Testis (tissue), 3 donors: ENCODE data around the gene PINLYP. TPM values are rescaled to one million over a fixed set of nuclear protein-coding genes. Genes with fewer than 3 reads are reported as not detected.
"Not testable (repeated sequence)": the region's sequence is repeated elsewhere in the genome, so short reads cannot be mapped to it uniquely, and the experiment has no call there.

Experiments
- DNase-seq: peaks from one replicate; pipeline ENCODE4 v3.0.0-alpha.2; 2019
- H3K27ac ChIP-seq, 2 donors: fragments of 200-600 bp; sonication (generic); one replicate each; pipeline ENCODE4 v1.5.1; 2019
- H3K27me3 ChIP-seq: fragments of 200-600 bp; sonication (generic); one replicate; pipeline ENCODE4 v1.5.1; 2019
- H3K36me3 ChIP-seq: fragments of 200-600 bp; sonication (generic); one replicate; pipeline ENCODE4 v1.5.1; 2017; ENCODE audit warnings: low read depth; ENCODE audit errors: missing control alignments
- H3K4me1 ChIP-seq: fragments of 200-600 bp; sonication (generic); one replicate; pipeline ENCODE4 v1.5.1; 2019
- H3K4me3 ChIP-seq, 2 donors: fragments of 200-600 bp; sonication (generic); one replicate each; pipeline ENCODE4 v1.5.1; 2017 to 2019
- H3K9me3 ChIP-seq: fragments of 200-600 bp; sonication (generic); one replicate; pipeline ENCODE4 v1.5.1; 2017
- POLR2A ChIP-seq: fragments of 450-650 bp; IDR thresholded peaks from one replicate; pipeline ENCODE4 v1.6.1; 2017; ENCODE audit warnings: antibody characterized with exemption, mild to moderate bottlenecking, moderate library complexity
- WGBS, 2 donors: methylation state at CpG; one replicate each; pipeline ENCODE4 v1.1.5; 2018; 5-methylcytosine and 5-hydroxymethylcytosine counted together
- intact Hi-C: fragments of 100-400 bp; cut with DNase I; formaldehyde crosslinking; loops from one replicate; pipeline ENCODE4 v1.15.1; 2023; ENCODE audit warnings: low total_unique reads
- polyA plus RNA-seq: library from polyadenylated mRNA; stranded (reverse); fragments of 350-450 nt; fragmentation: Illumina TruSeq; extraction: RNeasy Lipid Tissue Mini Kit (QIAGEN cat#74804); gene quantifications from one replicate; pipeline ENCODE4 v1.2.3, GENCODE V29; 2014; ENCODE audit warnings: low read depth, low replicate concordance; ENCODE audit not compliant: insufficient read depth
- total RNA-seq, 2 donors: library from RNA; depleted of rRNA; stranded (reverse); fragments of >200 nt; gene quantifications; one replicate each; pipeline ENCODE4 v1.2.3, GENCODE V29; 2016
- TF ChIP-seq, protein P1 (sequence below), 3 experiments: fragments of 450-650 bp in 2 of 3; fragments of 200-600 bp in 1 of 3; sonication (generic) in 1 of 3; IDR thresholded peaks; one replicate each; pipeline ENCODE4 v1.5.1; 2016 to 2019; ENCODE audit warnings: antibody characterized with exemption in 3 of 3, mild to moderate bottlenecking in 2 of 3, moderate library complexity in 1 of 3

Gene PINLYP
- total and polyA plus RNA-seq, 3 donors from 2014 or later = 5.8 to 9.9 (median 5.9) TPM

DNA sequence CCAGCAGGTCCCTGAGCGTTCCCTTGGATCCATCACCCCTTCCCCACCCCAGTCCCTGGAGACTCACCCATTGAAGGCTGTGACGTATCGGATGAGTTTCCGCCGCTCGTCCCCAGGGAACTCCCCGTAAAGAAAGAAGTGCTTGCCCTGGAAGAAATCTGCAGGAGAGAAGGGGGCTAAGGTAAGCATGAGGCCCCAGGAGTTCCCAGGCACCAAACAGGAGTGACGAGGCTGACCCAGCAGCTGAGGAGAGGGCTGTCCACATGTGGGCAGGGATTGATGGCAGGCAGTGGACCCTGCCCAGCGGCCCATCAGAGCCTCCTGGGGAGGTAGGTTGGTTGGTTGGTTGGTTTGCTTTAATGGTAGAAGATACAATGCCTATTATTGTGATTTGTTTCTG lies 31.5 kb upstream of the PINLYP start:
- intact Hi-C loops = no loop called here
- H3K36me3 ChIP-seq = no peaks in the 10 kb centered on the region
- TF ChIP-seq, protein P1, sequence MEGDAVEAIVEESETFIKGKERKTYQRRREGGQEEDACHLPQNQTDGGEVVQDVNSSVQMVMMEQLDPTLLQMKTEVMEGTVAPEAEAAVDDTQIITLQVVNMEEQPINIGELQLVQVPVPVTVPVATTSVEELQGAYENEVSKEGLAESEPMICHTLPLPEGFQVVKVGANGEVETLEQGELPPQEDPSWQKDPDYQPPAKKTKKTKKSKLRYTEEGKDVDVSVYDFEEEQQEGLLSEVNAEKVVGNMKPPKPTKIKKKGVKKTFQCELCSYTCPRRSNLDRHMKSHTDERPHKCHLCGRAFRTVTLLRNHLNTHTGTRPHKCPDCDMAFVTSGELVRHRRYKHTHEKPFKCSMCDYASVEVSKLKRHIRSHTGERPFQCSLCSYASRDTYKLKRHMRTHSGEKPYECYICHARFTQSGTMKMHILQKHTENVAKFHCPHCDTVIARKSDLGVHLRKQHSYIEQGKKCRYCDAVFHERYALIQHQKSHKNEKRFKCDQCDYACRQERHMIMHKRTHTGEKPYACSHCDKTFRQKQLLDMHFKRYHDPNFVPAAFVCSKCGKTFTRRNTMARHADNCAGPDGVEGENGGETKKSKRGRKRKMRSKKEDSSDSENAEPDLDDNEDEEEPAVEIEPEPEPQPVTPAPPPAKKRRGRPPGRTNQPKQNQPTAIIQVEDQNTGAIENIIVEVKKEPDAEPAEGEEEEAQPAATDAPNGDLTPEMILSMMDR (IDR thresholded peaks at IDR 0.05) = no peak
- no peak for TF ChIP-seq POLR2A

GRCh38 chr19:43545276-43545675 lies 30.3 kb upstream of the PINLYP start:
- DNase-seq = no peak
- TF ChIP-seq POLR2A = no peak
- TF ChIP-seq, protein P1 (IDR thresholded peaks at IDR 0.05) = no peak
- intact Hi-C loops = no loop called here
- H3K27me3 ChIP-seq = no peaks in the 10 kb centered on the region
- H3K36me3 ChIP-seq = no peaks in the 10 kb centered on the region
- H3K4me3 ChIP-seq = no peak overlapping the region
- no peaks in the 10 kb centered on the region for H3K9me3 ChIP-seq
- no peaks in the 10 kb centered on the region for H3K4me1 ChIP-seq
- H3K27ac ChIP-seq = no peak overlapping the region
- WGBS, 2 donors = 88 to 94% methylated on average over 5 of the region's 5 CpGs

More for the DNA sequence above, 31.5 kb upstream of the PINLYP start:
- Histone ChIP-seq H3K4me3 (no peak overlapping the region), H3K27ac (no peak overlapping the region), H3K4me1 (no peaks in the 10 kb centered on the region), H3K9me3 (no peaks in the 10 kb centered on the region), H3K27me3 (no peaks in the 10 kb centered on the region)
- 94 to 95% methylated on average over 5 to 9 of the region's 9 CpGs for WGBS, 2 donors
- no peak for DNase-seq

GRCh38 chr19:43545981-43546380 lies 29.6 kb upstream of the PINLYP start:
- Histone ChIP-seq H3K36me3 (no peaks in the 10 kb centered on the region), H3K4me3 (no peak overlapping the region), H3K27ac (no peak overlapping the region), H3K4me1 (no peaks in the 10 kb centered on the region), H3K27me3 (no peaks in the 10 kb centered on the region), H3K9me3 (no peaks in the 10 kb centered on the region)
- no peak for DNase-seq
- 72 to 75% methylated on average over 2 of the region's 2 CpGs for WGBS, 2 donors
- intact Hi-C loops = no loop called here
- TF ChIP-seq POLR2A = no peak
- TF ChIP-seq, protein P1 (IDR thresholded peaks at IDR 0.05) = no peak

DNA sequence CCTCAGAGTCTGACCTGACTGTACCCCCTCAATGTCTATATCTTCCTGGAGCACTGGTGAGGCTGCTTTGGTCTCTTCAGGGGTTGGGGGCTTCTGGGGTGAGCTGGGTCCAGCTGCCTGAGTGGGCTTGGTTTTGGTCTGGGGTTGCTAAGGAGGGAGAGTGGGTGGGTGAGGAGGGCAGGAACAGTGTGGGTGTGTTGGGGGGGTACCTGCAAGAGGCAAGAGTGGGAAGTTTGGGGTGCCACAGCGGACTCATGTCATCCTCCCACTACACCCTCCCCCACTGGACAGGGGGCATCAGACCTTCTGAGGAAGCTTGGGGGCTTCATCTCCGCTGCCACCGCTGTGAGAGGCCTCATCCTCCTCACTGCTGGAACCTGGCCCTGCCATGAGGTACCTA lies 29.0 kb upstream of the PINLYP start:
- intact Hi-C loops = no loop called here
- H3K36me3 ChIP-seq = no peaks in the 10 kb centered on the region
- no peak for TF ChIP-seq POLR2A
- TF ChIP-seq, protein P1 (IDR thresholded peaks at IDR 0.05) = no peak

DNA sequence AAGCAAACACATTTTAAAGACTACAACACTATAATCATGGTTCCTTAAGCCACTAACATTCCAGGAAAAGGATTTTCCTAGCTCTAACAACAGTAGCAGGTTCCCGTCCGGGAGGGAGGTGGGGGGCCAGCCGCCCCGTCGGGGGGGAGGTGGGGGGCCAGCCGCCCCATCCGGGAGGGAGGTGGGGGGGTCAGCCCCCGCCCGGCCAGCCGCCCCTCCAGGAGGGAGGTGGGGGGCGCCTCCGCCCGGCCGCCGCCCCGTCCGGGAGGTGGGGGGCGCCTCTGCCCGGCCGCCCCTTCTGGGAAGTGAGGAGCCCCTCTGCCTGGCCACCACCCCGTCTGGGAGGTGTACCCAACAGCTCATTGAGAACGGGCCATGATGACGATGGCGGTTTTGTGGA lies 27.7 kb upstream of the PINLYP start:
- H3K4me3 ChIP-seq, H3K27ac ChIP-seq, intact Hi-C loops, H3K27me3 ChIP-seq, H3K4me1 ChIP-seq, H3K36me3 ChIP-seq, DNase-seq, H3K9me3 ChIP-seq: not testable (repeated sequence)
- 89 to 95% methylated on average over 3 to 12 of the region's 24 CpGs for WGBS, 2 donors

More for the DNA sequence above, 29.0 kb upstream of the PINLYP start:
- H3K4me3 ChIP-seq = no peak overlapping the region
- WGBS, 2 donors = 100% methylated on average over 1 to 3 of the region's 3 CpGs
- no peaks in the 10 kb centered on the region for H3K4me1 ChIP-seq
- no peaks in the 10 kb centered on the region for H3K9me3 ChIP-seq
- H3K27ac ChIP-seq = no peak overlapping the region
- DNase-seq = no peak
- H3K27me3 ChIP-seq = no peaks in the 10 kb centered on the region
